ENCODE data around the gene POU3F1.

Gene POU3F1

DNA sequence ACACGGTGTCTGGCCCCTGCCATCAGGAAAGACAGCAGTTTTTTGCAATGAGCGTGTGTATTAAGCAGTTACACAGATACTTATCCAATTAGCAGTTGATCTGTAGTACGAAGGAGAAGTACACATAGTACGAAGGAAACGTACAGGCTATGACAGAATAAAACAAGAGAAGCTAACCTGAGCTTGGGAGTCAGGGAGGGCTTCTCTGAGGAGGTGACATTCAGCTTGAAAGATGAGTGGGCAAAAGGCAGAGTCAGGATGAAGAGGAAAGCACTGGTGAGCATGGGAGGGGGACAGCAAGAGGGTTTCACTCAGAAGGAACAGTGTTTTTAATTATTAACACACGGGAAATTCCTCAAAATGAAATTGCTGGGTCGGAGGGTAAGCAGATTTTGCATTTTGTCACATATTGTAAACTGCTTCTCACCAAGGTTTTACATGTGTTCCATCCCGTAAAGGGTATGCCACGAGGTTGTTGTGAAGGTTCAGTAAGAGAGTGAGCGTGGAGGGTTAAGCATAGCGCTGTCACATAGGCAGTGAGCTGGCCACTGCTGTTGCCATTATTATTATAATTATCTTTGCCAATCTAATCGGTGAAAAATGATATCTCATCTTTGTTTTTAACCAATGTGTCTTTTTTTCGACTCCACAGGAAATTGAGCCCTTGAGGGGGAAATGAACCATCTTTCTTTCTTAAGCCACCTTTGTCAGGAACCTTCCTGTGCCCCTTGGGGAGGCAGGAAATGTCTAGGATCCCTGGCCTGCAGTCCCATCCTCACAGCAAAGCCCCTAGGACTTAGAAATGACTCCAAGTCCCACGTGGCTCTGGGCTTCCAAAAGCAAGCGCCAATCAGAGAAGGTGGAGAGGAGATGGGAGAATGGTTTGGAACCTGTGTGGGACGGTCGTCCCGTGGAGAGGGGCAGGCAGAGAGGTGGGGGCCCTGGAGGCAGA is 47.3 kb upstream of the POU3F1 start:
- Histone ChIP-seq H3K27ac (replicated peaks; ENCODE audit: low read length) (no peak overlapping the region), H4K8ac (ENCODE audit: low read depth, low read length) (no peak overlapping the region), H3K9me3 (replicated peaks in 1 of 2; ENCODE audit: control insufficient read depth in 2 of 2, insufficient read depth in 1 of 2, low read depth in 1 of 2, low read length in 2 of 2) (no peaks in the 10 kb centered on the region), H3K36me3 (replicated peaks in 1 of 2; ENCODE audit: control insufficient read depth in 2 of 2, insufficient read depth in 2 of 2, low read length in 2 of 2) (peaks cover 0 to 10% of the 10 kb centered on the region in 2 donors), H2BK120ac (ENCODE audit: low read depth, low read length) (no peak overlapping the region), H3K14ac (ENCODE audit: low read length) (no peak overlapping the region), H2BK12ac (ENCODE audit: low read length) (no peak overlapping the region), H2AFZ (ENCODE audit: low read length) (no peak overlapping the region), H3K4ac (ENCODE audit: low read length) (no peak overlapping the region), H2AK5ac (ENCODE audit: low read depth, low read length) (no peak overlapping the region), H3K4me1 (ENCODE audit: control insufficient read depth in 2 of 2, insufficient read depth in 1 of 2, low read depth in 1 of 2, low read length in 2 of 2) (peaks cover 7 to 30% of the 10 kb centered on the region in 2 donors), H3K9ac (ENCODE audit: low read depth, low read length, poor library complexity) (no peak overlapping the region), H3K18ac (ENCODE audit: low read length) (no peak overlapping the region), H3K23ac (ENCODE audit: low read depth, low read length, poor library complexity) (no peak overlapping the region), H2BK5ac (ENCODE audit: low read length) (no peak overlapping the region), H2BK15ac (ENCODE audit: low read length) (no peak overlapping the region), H3K4me3 (ENCODE audit: low read length in 2 of 2) (no peak overlapping the region), H3K27me3 (ENCODE audit: control insufficient read depth in 3 of 3, insufficient read depth in 3 of 3, low read depth in 1 of 3, low read length in 3 of 3) (no peaks in the 10 kb centered on the region), H4K91ac (ENCODE audit: low read depth, low read length, poor library complexity) (no peak overlapping the region), H3K4me2 (ENCODE audit: insufficient read depth, low read length, poor library complexity, severe bottlenecking) (no peak overlapping the region), H3K79me1 (ENCODE audit: low read depth, low read length) (no peaks in the 10 kb centered on the region)
- WGBS, 2 donors (ENCODE audit: extremely low coverage in 2 of 2, insufficient read length in 2 of 2, insufficient replicate concordance in 1 of 2) = no CpG with 5 or more reads among the region's 18 CpGs
- DNase-seq (ENCODE audit: low spot score) = no peak

DNA sequence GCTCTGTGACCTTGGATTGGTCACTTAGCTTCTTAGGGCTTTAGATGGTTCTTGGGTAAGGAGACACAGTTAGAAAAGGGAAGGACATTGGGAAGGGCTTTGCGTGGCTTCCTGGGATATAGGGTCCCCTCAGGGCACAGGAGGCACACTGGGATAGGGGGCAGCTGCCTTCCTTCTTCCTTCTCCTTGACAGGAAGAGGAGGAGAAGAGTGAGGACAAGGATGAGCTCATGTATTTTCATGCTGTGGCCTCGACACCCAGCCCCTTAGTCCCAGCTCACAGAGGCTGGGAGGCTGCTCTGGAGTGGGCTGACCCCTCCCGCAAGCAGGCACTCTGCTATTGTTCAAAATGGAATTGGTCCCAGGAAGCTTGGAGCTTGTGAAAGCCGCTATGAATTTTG is 45.7 kb upstream of the POU3F1 start:
- no peak overlapping the region for H3K9ac ChIP-seq (ENCODE audit: low read depth, low read length, poor library complexity)
- H3K36me3 ChIP-seq (replicated peaks in 1 of 2; ENCODE audit: control insufficient read depth in 2 of 2, insufficient read depth in 2 of 2, low read length in 2 of 2) = peaks cover 0 to under 1% of the 10 kb centered on the region in 2 donors
- H2BK12ac ChIP-seq (ENCODE audit: low read length) = no peak overlapping the region
- H3K27ac ChIP-seq (replicated peaks; ENCODE audit: low read length) = no peak overlapping the region
- no CpG with 5 or more reads among the region's 4 CpGs for WGBS, 2 donors (ENCODE audit: extremely low coverage in 2 of 2, insufficient read length in 2 of 2, insufficient replicate concordance in 1 of 2)
- no peaks in the 10 kb centered on the region for H3K9me3 ChIP-seq (replicated peaks in 1 of 2; ENCODE audit: control insufficient read depth in 2 of 2, insufficient read depth in 1 of 2, low read depth in 1 of 2, low read length in 2 of 2)
- no peak overlapping the region for H2BK5ac ChIP-seq (ENCODE audit: low read length)
- no peak overlapping the region for H2BK15ac ChIP-seq (ENCODE audit: low read length)
- H3K79me1 ChIP-seq (ENCODE audit: low read depth, low read length) = no peaks in the 10 kb centered on the region
- H2AK5ac ChIP-seq (ENCODE audit: low read depth, low read length) = no peak overlapping the region
- H3K18ac ChIP-seq (ENCODE audit: low read length) = no peak overlapping the region
- H4K91ac ChIP-seq (ENCODE audit: low read depth, low read length, poor library complexity) = no peak overlapping the region
- no peak overlapping the region for H3K4me3 ChIP-seq (ENCODE audit: low read length in 2 of 2)
- H3K4me2 ChIP-seq (ENCODE audit: insufficient read depth, low read length, poor library complexity, severe bottlenecking) = no peak overlapping the region
- H3K23ac ChIP-seq (ENCODE audit: low read depth, low read length, poor library complexity) = no peak overlapping the region
- DNase-seq (ENCODE audit: low spot score) = no peak
- peaks cover 14 to 45% of the 10 kb centered on the region in 2 donors for H3K4me1 ChIP-seq (ENCODE audit: control insufficient read depth in 2 of 2, insufficient read depth in 1 of 2, low read depth in 1 of 2, low read length in 2 of 2)
- H3K14ac ChIP-seq (ENCODE audit: low read length) = no peak overlapping the region
- H3K27me3 ChIP-seq (ENCODE audit: control insufficient read depth in 3 of 3, insufficient read depth in 3 of 3, low read depth in 1 of 3, low read length in 3 of 3) = no peaks in the 10 kb centered on the region
- no peak overlapping the region for H2BK120ac ChIP-seq (ENCODE audit: low read depth, low read length)
- H2AFZ ChIP-seq (ENCODE audit: low read length) = peak overlapping the region; percentile 55
- H4K8ac ChIP-seq (ENCODE audit: low read depth, low read length) = no peak overlapping the region
- H3K4ac ChIP-seq (ENCODE audit: low read length) = no peak overlapping the region

DNA sequence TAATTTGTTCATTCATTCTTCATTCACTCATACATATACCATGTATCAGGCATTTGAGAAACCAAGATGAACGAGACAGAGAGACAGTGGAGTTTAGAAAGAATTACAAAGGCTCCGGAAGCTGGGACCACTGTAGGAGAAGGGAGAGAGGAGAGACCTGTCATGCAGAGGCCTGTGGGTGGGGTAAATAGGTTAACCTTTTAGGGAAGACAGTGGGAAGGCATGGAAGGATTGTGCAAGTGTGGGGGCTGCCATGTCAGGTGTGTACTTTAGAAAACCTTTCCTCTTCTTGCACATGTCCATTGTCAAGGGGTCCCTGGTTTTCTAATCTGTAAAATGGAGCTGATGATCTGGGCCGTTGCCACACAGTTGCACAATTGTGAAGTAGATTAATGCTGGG is 44.2 kb upstream of the POU3F1 start:
- Histone ChIP-seq H2BK15ac (ENCODE audit: low read length) (no peak overlapping the region), H3K27ac (replicated peaks; ENCODE audit: low read length) (no peak overlapping the region), H4K8ac (ENCODE audit: low read depth, low read length) (no peak overlapping the region), H2AK5ac (ENCODE audit: low read depth, low read length) (no peak overlapping the region), H3K4me2 (ENCODE audit: insufficient read depth, low read length, poor library complexity, severe bottlenecking) (no peak overlapping the region), H2BK120ac (ENCODE audit: low read depth, low read length) (no peak overlapping the region), H3K36me3 (replicated peaks in 1 of 2; ENCODE audit: control insufficient read depth in 2 of 2, insufficient read depth in 2 of 2, low read length in 2 of 2) (no peaks in the 10 kb centered on the region), H3K4ac (ENCODE audit: low read length) (no peak overlapping the region), H3K27me3 (ENCODE audit: control insufficient read depth in 3 of 3, insufficient read depth in 3 of 3, low read depth in 1 of 3, low read length in 3 of 3) (no peaks in the 10 kb centered on the region), H3K4me1 (ENCODE audit: control insufficient read depth in 2 of 2, insufficient read depth in 1 of 2, low read depth in 1 of 2, low read length in 2 of 2) (peaks cover 14 to 57% of the 10 kb centered on the region in 2 donors), H2BK12ac (ENCODE audit: low read length) (no peak overlapping the region), H3K23ac (ENCODE audit: low read depth, low read length, poor library complexity) (no peak overlapping the region), H2AFZ (ENCODE audit: low read length) (no peak overlapping the region), H3K79me1 (ENCODE audit: low read depth, low read length) (peaks cover 3% of the 10 kb centered on the region), H3K9ac (ENCODE audit: low read depth, low read length, poor library complexity) (no peak overlapping the region), H4K91ac (ENCODE audit: low read depth, low read length, poor library complexity) (no peak overlapping the region), H2BK5ac (ENCODE audit: low read length) (no peak overlapping the region), H3K14ac (ENCODE audit: low read length) (no peak overlapping the region), H3K4me3 (ENCODE audit: low read length in 2 of 2) (no peak overlapping the region), H3K18ac (ENCODE audit: low read length) (no peak overlapping the region), H3K9me3 (replicated peaks in 1 of 2; ENCODE audit: control insufficient read depth in 2 of 2, insufficient read depth in 1 of 2, low read depth in 1 of 2, low read length in 2 of 2) (no peaks in the 10 kb centered on the region)
- no peak for DNase-seq (ENCODE audit: low spot score)
- no CpG with 5 or more reads among the region's 3 CpGs for WGBS, 2 donors (ENCODE audit: extremely low coverage in 2 of 2, insufficient read length in 2 of 2, insufficient replicate concordance in 1 of 2)

DNA sequence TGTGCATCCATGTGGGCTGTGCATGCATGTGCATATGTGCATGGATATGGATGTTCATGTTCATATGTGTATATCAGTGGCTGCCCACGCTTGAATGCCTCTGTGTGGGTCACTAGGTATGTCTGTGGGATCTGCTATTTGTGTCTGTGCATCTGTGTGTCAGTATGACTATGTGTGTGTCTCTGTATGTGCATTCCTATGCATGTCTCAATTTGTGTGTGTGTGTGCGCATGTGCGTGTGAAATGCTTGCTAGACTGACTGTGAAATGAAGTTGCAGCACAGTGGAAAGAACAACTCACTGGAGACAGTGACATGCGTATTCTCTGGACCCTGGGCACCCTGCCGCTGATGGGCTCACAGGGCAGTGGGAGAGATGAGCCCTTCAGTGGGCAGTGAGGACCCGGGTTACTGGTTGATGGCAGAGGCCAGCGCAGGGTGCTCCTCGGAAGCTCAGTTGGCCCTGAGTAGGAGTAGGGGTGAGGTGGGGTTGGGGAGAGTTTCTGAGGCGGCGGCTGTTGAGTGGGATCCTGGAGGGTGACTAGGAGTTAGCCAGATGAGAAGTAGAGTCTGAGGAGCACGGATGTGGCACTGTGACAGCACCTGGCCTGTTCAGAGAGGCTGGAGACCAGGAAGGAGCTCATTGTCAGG is 43.2 kb upstream of the POU3F1 start:
- no peak overlapping the region for H2BK120ac ChIP-seq (ENCODE audit: low read depth, low read length)

More for the DNA sequence above, 43.2 kb upstream of the POU3F1 start:
- Histone ChIP-seq H3K9ac (ENCODE audit: low read depth, low read length, poor library complexity) (peak overlapping the region; percentile 21), H3K4me3 (ENCODE audit: low read length in 2 of 2) (no peak overlapping the region), H2AFZ (ENCODE audit: low read length) (no peak overlapping the region), H3K27me3 (ENCODE audit: control insufficient read depth in 3 of 3, insufficient read depth in 3 of 3, low read depth in 1 of 3, low read length in 3 of 3) (no peaks in the 10 kb centered on the region), H2BK15ac (ENCODE audit: low read length) (no peak overlapping the region), H3K18ac (ENCODE audit: low read length) (no peak overlapping the region), H3K23ac (ENCODE audit: low read depth, low read length, poor library complexity) (no peak overlapping the region), H4K8ac (ENCODE audit: low read depth, low read length) (no peak overlapping the region), H3K79me1 (ENCODE audit: low read depth, low read length) (peaks cover 3% of the 10 kb centered on the region), H3K9me3 (replicated peaks in 1 of 2; ENCODE audit: control insufficient read depth in 2 of 2, insufficient read depth in 1 of 2, low read depth in 1 of 2, low read length in 2 of 2) (no peaks in the 10 kb centered on the region), H4K91ac (ENCODE audit: low read depth, low read length, poor library complexity) (no peak overlapping the region), H2AK5ac (ENCODE audit: low read depth, low read length) (no peak overlapping the region), H3K4me1 (ENCODE audit: control insufficient read depth in 2 of 2, insufficient read depth in 1 of 2, low read depth in 1 of 2, low read length in 2 of 2) (peaks cover 18 to 62% of the 10 kb centered on the region in 2 donors), H3K14ac (ENCODE audit: low read length) (no peak overlapping the region), H2BK12ac (ENCODE audit: low read length) (no peak overlapping the region), H2BK5ac (ENCODE audit: low read length) (no peak overlapping the region), H3K4me2 (ENCODE audit: insufficient read depth, low read length, poor library complexity, severe bottlenecking) (no peak overlapping the region), H3K27ac (replicated peaks; ENCODE audit: low read length) (no peak overlapping the region), H3K36me3 (replicated peaks in 1 of 2; ENCODE audit: control insufficient read depth in 2 of 2, insufficient read depth in 2 of 2, low read length in 2 of 2) (no peaks in the 10 kb centered on the region), H3K4ac (ENCODE audit: low read length) (no peak overlapping the region)
- no peak for DNase-seq (ENCODE audit: low spot score)
- WGBS, 2 donors (ENCODE audit: extremely low coverage in 2 of 2, insufficient read length in 2 of 2, insufficient replicate concordance in 1 of 2) = no CpG with 5 or more reads among the region's 11 CpGs
